WTC11 (cell line): Measurements from ENCODE around the gene CIAO2A. TPM values are rescaled to one million over a fixed set of nuclear protein-coding genes. Genes with fewer than 3 reads are reported as not detected.

Experiments used
- ATAC-seq: fragments of 200-7000 bp; cut with Tn5 transposase; 2 replicates; pipeline ENCODE4 v1.10.0; 2021; ENCODE audit warnings: mild to moderate bottlenecking, moderate library complexity
- CTCF ChIA-PET: fragments of 300-600 bp; sonication (Branson Sonifier 250); formaldehyde crosslinking; loops from one replicate; lab custom pipeline; 2021; ENCODE audit warnings: antibody characterized with exemption; lab: Charles Lee
- POLR2A ChIA-PET: fragments of 350-600 bp; sonication (Branson Sonifier 250); formaldehyde crosslinking; loops from one replicate; lab custom pipeline; 2021; ENCODE audit warnings: antibody characterized with exemption; lab: Charles Lee
- DNase-seq: peaks from one replicate; pipeline ENCODE4 v3.0.0; 2021; ENCODE audit warnings: low spot score
- H3K27ac Mint-ChIP-seq: 2 replicates; pipeline ENCODE4 v1.8.0; 2021; ENCODE audit warnings: mixed read lengths
- H3K27me3 Mint-ChIP-seq: 2 replicates; pipeline ENCODE4 v1.8.0; 2021; ENCODE audit warnings: low read depth, mild to moderate bottlenecking, moderate library complexity, mixed read lengths
- H3K36me3 Mint-ChIP-seq: 2 replicates; pipeline ENCODE4 v1.8.0; 2021; ENCODE audit warnings: mixed read lengths
- H3K4me1 Mint-ChIP-seq: 2 replicates; pipeline ENCODE4 v1.8.0; 2022; ENCODE audit warnings: mixed read lengths
- H3K4me3 Mint-ChIP-seq: 2 replicates; pipeline ENCODE4 v1.8.0; 2021; ENCODE audit warnings: mild to moderate bottlenecking, moderate library complexity, mixed read lengths
- H3K9me3 Mint-ChIP-seq: 2 replicates; pipeline ENCODE4 v1.8.0; 2021; ENCODE audit warnings: mixed read lengths
- ESRRA ChIP-seq: sonication (generic); formaldehyde crosslinking; IDR thresholded peaks from 2 replicates; pipeline ENCODE4 v1.8.1; 2022; ENCODE audit warnings: mild to moderate bottlenecking, missing genetic modification reagents, borderline replicate concordance
- IRF2 ChIP-seq: sonication (generic); formaldehyde crosslinking; IDR thresholded peaks from 2 replicates; pipeline ENCODE4 v1.8.0; 2022; ENCODE audit warnings: low read depth, missing genetic modification reagents, borderline replicate concordance
- MYBL2 ChIP-seq: sonication (generic); formaldehyde crosslinking; IDR thresholded peaks from 2 replicates; pipeline ENCODE4 v1.8.1; 2023; ENCODE audit warnings: mild to moderate bottlenecking, moderate library complexity, missing genetic modification reagents
- NFE2L1 ChIP-seq: sonication (generic); formaldehyde crosslinking; IDR thresholded peaks from 2 replicates; pipeline ENCODE4 v1.8.1; 2023; ENCODE audit warnings: missing genetic modification reagents
- SP1 ChIP-seq: sonication (generic); formaldehyde crosslinking; conservative IDR thresholded peaks from 2 replicates; pipeline ENCODE4 v1.8.1; 2022; ENCODE audit warnings: missing genetic modification reagents
- TEAD1 ChIP-seq: sonication (generic); formaldehyde crosslinking; IDR thresholded peaks from 2 replicates; pipeline ENCODE4 v1.8.0; 2022; ENCODE audit warnings: mild to moderate bottlenecking, missing genetic modification reagents
- ZNF121 ChIP-seq: sonication (generic); formaldehyde crosslinking; IDR thresholded peaks from 2 replicates; pipeline ENCODE4 v1.8.0; 2023; ENCODE audit warnings: missing genetic modification reagents
- ZNF232 ChIP-seq: sonication (generic); formaldehyde crosslinking; IDR thresholded peaks from 2 replicates; pipeline ENCODE4 v1.8.0; 2022; ENCODE audit warnings: mild to moderate bottlenecking, missing genetic modification reagents
- ZNF263 ChIP-seq: sonication (generic); formaldehyde crosslinking; IDR thresholded peaks from 2 replicates; pipeline ENCODE4 v1.8.1; 2022; ENCODE audit warnings: low read depth, mild to moderate bottlenecking, moderate library complexity, missing genetic modification reagents
- ZNF317 ChIP-seq: sonication (generic); formaldehyde crosslinking; IDR thresholded peaks from 2 replicates; pipeline ENCODE4 v1.8.1; 2023; ENCODE audit warnings: low read depth, mild to moderate bottlenecking, moderate library complexity, missing genetic modification reagents, borderline replicate concordance
- total RNA-seq: library from RNA; stranded (reverse); gene quantifications from 3 replicates; pipeline ENCODE4 v1.2.3, GENCODE V29; 2021
- TF ChIP-seq, protein P1 (sequence below): sonication (generic); formaldehyde crosslinking; IDR thresholded peaks from 2 replicates; pipeline ENCODE4 v1.8.1; 2022; ENCODE audit warnings: low read depth, missing genetic modification reagents, borderline replicate concordance
- TF ChIP-seq, protein P2 (sequence below): fragments of 200-600 bp; IDR thresholded peaks from 2 replicates; pipeline ENCODE4 v1.8.0; 2022; ENCODE audit warnings: antibody characterized with exemption
- TF ChIP-seq, protein P3 (sequence below): sonication (generic); formaldehyde crosslinking; IDR thresholded peaks from 2 replicates; pipeline ENCODE4 v1.8.1; 2023; ENCODE audit warnings: mild to moderate bottlenecking, missing genetic modification reagents, moderate library complexity
- TF ChIP-seq, protein P4 (sequence below): sonication (generic); formaldehyde crosslinking; IDR thresholded peaks from 2 replicates; pipeline ENCODE4 v1.8.0; 2022; ENCODE audit warnings: mild to moderate bottlenecking, missing genetic modification reagents
- TF ChIP-seq, protein P5 (sequence below): sonication (generic); formaldehyde crosslinking; IDR thresholded peaks from 2 replicates; pipeline ENCODE4 v1.8.1; 2023; ENCODE audit warnings: mild to moderate bottlenecking, missing genetic modification reagents
- TF ChIP-seq, protein P6 (sequence below): sonication (generic); formaldehyde crosslinking; IDR thresholded peaks from 2 replicates; pipeline ENCODE4 v1.8.0; 2022; ENCODE audit warnings: mild to moderate bottlenecking, missing genetic modification reagents
- TF ChIP-seq, protein P7 (sequence below): fragments of 250-450 bp; sonication (Bioruptor Pico); IDR thresholded peaks from 2 replicates; pipeline ENCODE4 v1.9.0; 2021; ENCODE audit warnings: mild to moderate bottlenecking
- TF ChIP-seq, protein P8 (sequence below): sonication (generic); formaldehyde crosslinking; IDR thresholded peaks from 2 replicates; pipeline ENCODE4 v1.8.1; 2022; ENCODE audit warnings: mild to moderate bottlenecking, missing genetic modification reagents, moderate library complexity, borderline replicate concordance

The CIAO2A gene
- total RNA-seq, 1 experiment from 2014 or later: 73.6 TPM

DNA sequence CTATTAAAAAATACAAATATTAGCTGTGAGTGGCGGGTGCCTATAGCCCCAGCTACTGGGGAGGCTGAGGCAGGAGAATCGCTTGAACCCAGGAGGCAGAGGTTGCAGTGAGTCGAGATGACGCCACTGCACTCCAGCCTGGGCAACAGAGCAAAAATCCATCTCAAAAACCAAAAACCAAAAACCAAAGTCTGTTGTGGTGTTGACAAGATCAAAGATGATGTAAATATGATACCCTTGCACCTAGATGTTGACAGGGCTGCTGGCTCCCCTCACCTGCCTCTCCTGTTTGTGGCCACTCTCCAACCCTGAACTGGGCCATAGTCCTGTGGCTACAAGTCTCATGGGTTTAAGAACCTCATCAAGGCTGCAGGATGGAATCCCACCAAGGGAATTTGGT is 63.5 kb downstream of the CIAO2A start (continued):
- TF ChIP-seq, protein P1, sequence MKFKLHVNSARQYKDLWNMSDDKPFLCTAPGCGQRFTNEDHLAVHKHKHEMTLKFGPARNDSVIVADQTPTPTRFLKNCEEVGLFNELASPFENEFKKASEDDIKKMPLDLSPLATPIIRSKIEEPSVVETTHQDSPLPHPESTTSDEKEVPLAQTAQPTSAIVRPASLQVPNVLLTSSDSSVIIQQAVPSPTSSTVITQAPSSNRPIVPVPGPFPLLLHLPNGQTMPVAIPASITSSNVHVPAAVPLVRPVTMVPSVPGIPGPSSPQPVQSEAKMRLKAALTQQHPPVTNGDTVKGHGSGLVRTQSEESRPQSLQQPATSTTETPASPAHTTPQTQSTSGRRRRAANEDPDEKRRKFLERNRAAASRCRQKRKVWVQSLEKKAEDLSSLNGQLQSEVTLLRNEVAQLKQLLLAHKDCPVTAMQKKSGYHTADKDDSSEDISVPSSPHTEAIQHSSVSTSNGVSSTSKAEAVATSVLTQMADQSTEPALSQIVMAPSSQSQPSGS: no peak
- TF ChIP-seq IRF2 (CRISPR knock-in tag): no peak
- TF ChIP-seq, protein P2, sequence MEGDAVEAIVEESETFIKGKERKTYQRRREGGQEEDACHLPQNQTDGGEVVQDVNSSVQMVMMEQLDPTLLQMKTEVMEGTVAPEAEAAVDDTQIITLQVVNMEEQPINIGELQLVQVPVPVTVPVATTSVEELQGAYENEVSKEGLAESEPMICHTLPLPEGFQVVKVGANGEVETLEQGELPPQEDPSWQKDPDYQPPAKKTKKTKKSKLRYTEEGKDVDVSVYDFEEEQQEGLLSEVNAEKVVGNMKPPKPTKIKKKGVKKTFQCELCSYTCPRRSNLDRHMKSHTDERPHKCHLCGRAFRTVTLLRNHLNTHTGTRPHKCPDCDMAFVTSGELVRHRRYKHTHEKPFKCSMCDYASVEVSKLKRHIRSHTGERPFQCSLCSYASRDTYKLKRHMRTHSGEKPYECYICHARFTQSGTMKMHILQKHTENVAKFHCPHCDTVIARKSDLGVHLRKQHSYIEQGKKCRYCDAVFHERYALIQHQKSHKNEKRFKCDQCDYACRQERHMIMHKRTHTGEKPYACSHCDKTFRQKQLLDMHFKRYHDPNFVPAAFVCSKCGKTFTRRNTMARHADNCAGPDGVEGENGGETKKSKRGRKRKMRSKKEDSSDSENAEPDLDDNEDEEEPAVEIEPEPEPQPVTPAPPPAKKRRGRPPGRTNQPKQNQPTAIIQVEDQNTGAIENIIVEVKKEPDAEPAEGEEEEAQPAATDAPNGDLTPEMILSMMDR: no peak
- TF ChIP-seq, protein P3, sequence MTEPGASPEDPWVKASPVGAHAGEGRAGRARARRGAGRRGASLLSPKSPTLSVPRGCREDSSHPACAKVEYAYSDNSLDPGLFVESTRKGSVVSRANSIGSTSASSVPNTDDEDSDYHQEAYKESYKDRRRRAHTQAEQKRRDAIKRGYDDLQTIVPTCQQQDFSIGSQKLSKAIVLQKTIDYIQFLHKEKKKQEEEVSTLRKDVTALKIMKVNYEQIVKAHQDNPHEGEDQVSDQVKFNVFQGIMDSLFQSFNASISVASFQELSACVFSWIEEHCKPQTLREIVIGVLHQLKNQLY (CRISPR knock-in tag): no peak
- TF ChIP-seq, protein P4, sequence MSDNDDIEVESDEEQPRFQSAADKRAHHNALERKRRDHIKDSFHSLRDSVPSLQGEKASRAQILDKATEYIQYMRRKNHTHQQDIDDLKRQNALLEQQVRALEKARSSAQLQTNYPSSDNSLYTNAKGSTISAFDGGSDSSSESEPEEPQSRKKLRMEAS (CRISPR knock-in tag): no peak
- TF ChIP-seq TEAD1 (CRISPR knock-in tag): no peak
- TF ChIP-seq ZNF121 (CRISPR knock-in tag): no peak
- no peak for TF ChIP-seq SP1 (CRISPR knock-in tag)
- TF ChIP-seq, protein P5, sequence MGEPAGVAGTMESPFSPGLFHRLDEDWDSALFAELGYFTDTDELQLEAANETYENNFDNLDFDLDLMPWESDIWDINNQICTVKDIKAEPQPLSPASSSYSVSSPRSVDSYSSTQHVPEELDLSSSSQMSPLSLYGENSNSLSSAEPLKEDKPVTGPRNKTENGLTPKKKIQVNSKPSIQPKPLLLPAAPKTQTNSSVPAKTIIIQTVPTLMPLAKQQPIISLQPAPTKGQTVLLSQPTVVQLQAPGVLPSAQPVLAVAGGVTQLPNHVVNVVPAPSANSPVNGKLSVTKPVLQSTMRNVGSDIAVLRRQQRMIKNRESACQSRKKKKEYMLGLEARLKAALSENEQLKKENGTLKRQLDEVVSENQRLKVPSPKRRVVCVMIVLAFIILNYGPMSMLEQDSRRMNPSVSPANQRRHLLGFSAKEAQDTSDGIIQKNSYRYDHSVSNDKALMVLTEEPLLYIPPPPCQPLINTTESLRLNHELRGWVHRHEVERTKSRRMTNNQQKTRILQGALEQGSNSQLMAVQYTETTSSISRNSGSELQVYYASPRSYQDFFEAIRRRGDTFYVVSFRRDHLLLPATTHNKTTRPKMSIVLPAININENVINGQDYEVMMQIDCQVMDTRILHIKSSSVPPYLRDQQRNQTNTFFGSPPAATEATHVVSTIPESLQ: no peak
- no peak for TF ChIP-seq MYBL2 (CRISPR knock-in tag)

DNA sequence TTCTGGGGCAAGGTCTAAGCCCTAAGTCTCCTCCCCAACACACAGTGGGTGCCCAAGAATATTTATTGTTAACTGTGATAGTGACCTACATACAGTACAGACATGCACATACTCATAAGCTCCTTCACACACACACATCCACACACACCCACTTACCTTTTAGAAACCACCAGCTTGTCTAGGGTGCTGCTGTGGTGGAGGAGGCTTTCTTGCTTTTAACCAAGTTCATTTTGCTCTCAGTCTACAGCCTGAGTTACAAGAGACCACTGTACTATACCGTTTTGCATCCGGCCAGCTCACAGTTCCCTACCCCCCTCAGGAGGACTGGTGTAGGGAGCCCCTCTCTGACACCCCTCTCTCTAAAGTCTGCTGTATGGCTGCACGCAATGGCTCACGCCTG is 64.0 kb downstream of the CIAO2A start:
- Mint-ChIP-seq H3K9me3 (peaks cover 3% of the 10 kb centered on the region; the same call in 1 of the 2 replicates), H3K4me1 (peaks cover under 1% of the 10 kb centered on the region), H3K36me3 (no peaks in the 10 kb centered on the region), H3K4me3 (no peak overlapping the region), H3K27me3 (no peaks in the 10 kb centered on the region), H3K27ac (no peak overlapping the region)
- ChIA-PET CTCF (interaction anchor here (1.0 to 1.6 kb wide), 2 partner anchors 40 to 84 kb away, joined by 4 to 6 read pairs; no protein-coding TSS in a partner anchor), POLR2A (no interaction called here)
- ATAC-seq (no peak), DNase-seq (no peak)
- TF ChIP-seq ZNF232 (CRISPR knock-in tag): no peak
- TF ChIP-seq, protein P6, sequence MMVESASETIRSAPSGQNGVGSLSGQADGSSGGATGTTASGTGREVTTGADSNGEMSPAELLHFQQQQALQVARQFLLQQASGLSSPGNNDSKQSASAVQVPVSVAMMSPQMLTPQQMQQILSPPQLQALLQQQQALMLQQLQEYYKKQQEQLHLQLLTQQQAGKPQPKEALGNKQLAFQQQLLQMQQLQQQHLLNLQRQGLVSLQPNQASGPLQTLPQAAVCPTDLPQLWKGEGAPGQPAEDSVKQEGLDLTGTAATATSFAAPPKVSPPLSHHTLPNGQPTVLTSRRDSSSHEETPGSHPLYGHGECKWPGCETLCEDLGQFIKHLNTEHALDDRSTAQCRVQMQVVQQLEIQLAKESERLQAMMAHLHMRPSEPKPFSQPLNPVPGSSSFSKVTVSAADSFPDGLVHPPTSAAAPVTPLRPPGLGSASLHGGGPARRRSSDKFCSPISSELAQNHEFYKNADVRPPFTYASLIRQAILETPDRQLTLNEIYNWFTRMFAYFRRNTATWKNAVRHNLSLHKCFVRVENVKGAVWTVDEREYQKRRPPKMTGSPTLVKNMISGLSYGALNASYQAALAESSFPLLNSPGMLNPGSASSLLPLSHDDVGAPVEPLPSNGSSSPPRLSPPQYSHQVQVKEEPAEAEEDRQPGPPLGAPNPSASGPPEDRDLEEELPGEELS (CRISPR knock-in tag): no peak
- TF ChIP-seq, protein P7, sequence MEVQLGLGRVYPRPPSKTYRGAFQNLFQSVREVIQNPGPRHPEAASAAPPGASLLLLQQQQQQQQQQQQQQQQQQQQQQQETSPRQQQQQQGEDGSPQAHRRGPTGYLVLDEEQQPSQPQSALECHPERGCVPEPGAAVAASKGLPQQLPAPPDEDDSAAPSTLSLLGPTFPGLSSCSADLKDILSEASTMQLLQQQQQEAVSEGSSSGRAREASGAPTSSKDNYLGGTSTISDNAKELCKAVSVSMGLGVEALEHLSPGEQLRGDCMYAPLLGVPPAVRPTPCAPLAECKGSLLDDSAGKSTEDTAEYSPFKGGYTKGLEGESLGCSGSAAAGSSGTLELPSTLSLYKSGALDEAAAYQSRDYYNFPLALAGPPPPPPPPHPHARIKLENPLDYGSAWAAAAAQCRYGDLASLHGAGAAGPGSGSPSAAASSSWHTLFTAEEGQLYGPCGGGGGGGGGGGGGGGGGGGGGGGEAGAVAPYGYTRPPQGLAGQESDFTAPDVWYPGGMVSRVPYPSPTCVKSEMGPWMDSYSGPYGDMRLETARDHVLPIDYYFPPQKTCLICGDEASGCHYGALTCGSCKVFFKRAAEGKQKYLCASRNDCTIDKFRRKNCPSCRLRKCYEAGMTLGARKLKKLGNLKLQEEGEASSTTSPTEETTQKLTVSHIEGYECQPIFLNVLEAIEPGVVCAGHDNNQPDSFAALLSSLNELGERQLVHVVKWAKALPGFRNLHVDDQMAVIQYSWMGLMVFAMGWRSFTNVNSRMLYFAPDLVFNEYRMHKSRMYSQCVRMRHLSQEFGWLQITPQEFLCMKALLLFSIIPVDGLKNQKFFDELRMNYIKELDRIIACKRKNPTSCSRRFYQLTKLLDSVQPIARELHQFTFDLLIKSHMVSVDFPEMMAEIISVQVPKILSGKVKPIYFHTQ (CRISPR knock-in tag): no peak
- TF ChIP-seq, protein P1: no peak
- no peak for TF ChIP-seq NFE2L1
- no peak for TF ChIP-seq ZNF263
- TF ChIP-seq ZNF317 (CRISPR knock-in tag): no peak
- TF ChIP-seq, protein P8, sequence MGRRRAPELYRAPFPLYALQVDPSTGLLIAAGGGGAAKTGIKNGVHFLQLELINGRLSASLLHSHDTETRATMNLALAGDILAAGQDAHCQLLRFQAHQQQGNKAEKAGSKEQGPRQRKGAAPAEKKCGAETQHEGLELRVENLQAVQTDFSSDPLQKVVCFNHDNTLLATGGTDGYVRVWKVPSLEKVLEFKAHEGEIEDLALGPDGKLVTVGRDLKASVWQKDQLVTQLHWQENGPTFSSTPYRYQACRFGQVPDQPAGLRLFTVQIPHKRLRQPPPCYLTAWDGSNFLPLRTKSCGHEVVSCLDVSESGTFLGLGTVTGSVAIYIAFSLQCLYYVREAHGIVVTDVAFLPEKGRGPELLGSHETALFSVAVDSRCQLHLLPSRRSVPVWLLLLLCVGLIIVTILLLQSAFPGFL: no peak
- TF ChIP-seq ESRRA: no peak
